Measurements from ENCODE around the gene CPA4.
"Not testable (repeated sequence)": the region's sequence is repeated elsewhere in the genome, so short reads cannot be mapped to it uniquely, and the experiment has no call there.

Gene CPA4

GRCh38 chr7:130292682-130293257, at the start of gene CPA4:
TSS of gene CPA4 (plus strand) at chr7:130293161. CDS start at chr7:130293181, 20 bp downstream.
- DNase-seq: no peak

GRCh38 chr7:130243486-130243885, 49.5 kb upstream of the CPA4 start:
- not testable (repeated sequence) for DNase-seq

GRCh38 chr7:130246491-130246890, 46.5 kb upstream of the CPA4 start:
- not testable (repeated sequence) for DNase-seq

- not testable (repeated sequence) for DNase-seq
Observed at GRCh38 chr7:130248842-130249241, 44.1 kb upstream of the CPA4 start.

GRCh38 chr7:130249626-130250025, 43.3 kb upstream of the CPA4 start:
- not testable (repeated sequence) for DNase-seq

GRCh38 chr7:130254555-130254954, 38.4 kb upstream of the CPA4 start:
- DNase-seq: no peak

- no peak for DNase-seq
Observed at GRCh38 chr7:130256704-130257103, 36.3 kb upstream of the CPA4 start.

GRCh38 chr7:130258494-130259078, 34.4 kb upstream of the CPA4 start:
- DNase-seq: no peak

GRCh38 chr7:130262448-130262847, 30.5 kb upstream of the CPA4 start:
- DNase-seq: no peak

GRCh38 chr7:130263130-130263529, 29.8 kb upstream of the CPA4 start:
- no peak for DNase-seq

GRCh38 chr7:130266258-130266960, 26.6 kb upstream of the CPA4 start, which contains the start of gene CPA2:
TSS of gene CPA2 (plus strand) at chr7:130266863. CDS start at chr7:130266882, 19 bp downstream.
- no peak for DNase-seq

GRCh38 chr7:130266961-130267321, 26.0 kb upstream of the CPA4 start:
- DNase-seq: no peak

GRCh38 chr7:130268463-130269317, 24.3 kb upstream of the CPA4 start:
- no peak for DNase-seq

GRCh38 chr7:130269318-130269694, 23.7 kb upstream of the CPA4 start:
- no peak for DNase-seq

GRCh38 chr7:130270947-130271800, 21.8 kb upstream of the CPA4 start:
- DNase-seq: peak; percentile 40

GRCh38 chr7:130272381-130273080, 20.4 kb upstream of the CPA4 start:
- peak; percentile 93 for DNase-seq

GRCh38 chr7:130273081-130273932, 19.7 kb upstream of the CPA4 start:
- DNase-seq: peak; percentile 95

GRCh38 chr7:130273933-130274255, 19.1 kb upstream of the CPA4 start:
- peak; percentile 97 for DNase-seq

GRCh38 chr7:130274296-130274695, 18.7 kb upstream of the CPA4 start:
- no peak for DNase-seq

GRCh38 chr7:130274983-130275591, 17.9 kb upstream of the CPA4 start:
- DNase-seq: no peak

Data from DMS 273 treated with DMSO at 0.1 percent for 48 hours (cell line).